HG03108 (cell line): ENCODE data around the gene TRIM50.
"Not testable (repeated sequence)": the region's sequence is repeated elsewhere in the genome, so short reads cannot be mapped to it uniquely, and the experiment has no call there.

Experiments used
- ATAC-seq: cut with Tn5 transposase; IDR thresholded peaks from one replicate; pipeline ENCODE4 v1.9.1; 2021; ENCODE audit warnings: moderate library complexity; ENCODE audit not compliant: unreplicated experiment

The TRIM50 gene

DNA sequence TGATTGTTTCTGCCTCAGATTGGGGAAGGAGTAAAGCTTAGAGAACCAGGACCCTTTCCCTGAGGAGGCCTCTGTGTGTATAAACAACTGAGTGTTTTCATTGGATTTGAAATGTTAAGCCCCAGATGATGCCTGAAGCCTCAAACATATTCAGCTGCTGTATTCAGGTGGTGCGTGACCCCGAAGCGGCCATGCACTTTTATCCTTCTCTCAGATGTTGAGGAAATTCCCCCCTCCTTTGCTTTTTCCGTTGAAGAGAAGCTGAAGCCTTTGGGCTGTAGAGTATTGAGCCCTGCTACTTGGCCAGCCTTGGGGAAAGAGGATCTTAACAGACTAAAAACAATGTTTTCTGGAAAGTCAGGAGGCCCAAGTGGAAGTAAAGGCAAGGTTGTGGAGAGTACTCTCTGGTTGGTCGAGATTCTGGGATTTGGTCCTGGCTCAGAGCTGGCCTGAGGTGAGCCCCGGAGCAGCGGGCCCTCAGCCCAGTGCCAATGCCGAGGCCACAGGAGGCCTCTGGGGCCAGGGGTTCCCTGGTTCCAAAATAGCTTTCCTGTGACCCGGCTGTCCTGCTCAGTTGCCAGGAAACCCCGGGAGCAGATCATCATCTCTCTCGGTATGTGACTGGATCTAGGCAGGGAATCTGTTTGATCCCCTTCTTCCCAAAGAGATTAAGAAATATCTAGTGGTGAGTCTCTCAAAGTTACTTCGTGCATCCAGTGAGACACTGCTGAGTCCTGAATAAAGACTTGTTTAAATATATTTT is 22.6 kb upstream of the TRIM50 start:
- ATAC-seq = no peak

DNA sequence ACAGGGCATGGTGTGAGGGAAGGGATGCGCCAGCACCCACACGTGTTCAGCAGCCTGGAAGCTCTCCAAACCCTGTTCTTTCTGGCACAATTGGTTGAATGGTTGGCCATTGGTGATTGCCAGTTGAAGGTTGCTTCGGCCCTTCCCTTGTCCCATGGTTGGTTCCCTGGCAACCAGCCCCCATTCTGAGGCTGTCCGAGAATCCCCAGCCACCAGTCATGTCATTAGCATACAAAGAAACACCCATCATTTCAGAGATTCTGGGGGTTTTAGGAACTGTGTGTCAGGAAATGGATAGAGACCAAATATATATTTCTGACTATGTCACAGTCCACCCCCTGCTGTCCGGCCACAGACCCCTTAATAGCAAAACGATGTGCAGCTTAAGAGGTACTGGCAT is 21.9 kb upstream of the TRIM50 start:
- no peak for ATAC-seq

DNA sequence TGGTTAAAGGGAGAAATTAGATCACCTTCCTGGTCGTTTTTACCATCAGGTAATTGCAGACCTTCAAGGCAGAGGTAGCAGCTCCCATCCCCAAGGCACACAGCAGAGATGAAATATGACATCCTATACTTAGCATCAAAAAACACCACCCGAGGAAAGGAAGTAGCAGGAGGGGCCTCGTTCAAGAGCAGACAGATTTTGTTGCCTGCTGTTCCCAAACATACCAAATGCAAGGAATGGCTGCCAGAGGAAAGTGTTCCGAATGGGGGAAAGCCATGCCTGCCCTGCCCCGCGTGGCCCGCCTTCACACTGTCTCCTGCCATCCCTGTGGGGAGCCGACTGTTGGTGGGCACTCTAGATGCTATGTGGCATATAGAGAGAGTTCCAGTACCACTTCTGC is 18.1 kb upstream of the TRIM50 start:
- no peak for ATAC-seq

DNA sequence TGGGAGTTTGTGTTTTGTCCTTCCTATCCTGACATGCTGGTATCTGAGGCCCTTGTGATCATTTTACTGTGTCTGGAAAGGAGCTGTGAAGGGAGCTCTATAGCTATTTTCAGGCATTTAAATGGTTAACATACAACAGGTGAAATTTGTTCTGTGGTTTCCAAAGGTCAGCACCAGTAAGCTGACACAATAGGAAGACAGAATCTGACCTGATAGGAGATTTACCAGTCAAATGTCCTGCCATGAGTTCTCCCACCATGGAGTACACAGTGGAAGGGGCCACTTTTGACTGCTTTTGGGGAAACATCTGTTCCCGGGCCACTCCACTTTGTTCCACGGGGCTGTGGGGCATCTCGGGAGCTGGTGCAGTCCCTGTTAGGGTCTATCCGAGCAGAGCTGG is 17.7 kb upstream of the TRIM50 start:
- no peak for ATAC-seq

DNA sequence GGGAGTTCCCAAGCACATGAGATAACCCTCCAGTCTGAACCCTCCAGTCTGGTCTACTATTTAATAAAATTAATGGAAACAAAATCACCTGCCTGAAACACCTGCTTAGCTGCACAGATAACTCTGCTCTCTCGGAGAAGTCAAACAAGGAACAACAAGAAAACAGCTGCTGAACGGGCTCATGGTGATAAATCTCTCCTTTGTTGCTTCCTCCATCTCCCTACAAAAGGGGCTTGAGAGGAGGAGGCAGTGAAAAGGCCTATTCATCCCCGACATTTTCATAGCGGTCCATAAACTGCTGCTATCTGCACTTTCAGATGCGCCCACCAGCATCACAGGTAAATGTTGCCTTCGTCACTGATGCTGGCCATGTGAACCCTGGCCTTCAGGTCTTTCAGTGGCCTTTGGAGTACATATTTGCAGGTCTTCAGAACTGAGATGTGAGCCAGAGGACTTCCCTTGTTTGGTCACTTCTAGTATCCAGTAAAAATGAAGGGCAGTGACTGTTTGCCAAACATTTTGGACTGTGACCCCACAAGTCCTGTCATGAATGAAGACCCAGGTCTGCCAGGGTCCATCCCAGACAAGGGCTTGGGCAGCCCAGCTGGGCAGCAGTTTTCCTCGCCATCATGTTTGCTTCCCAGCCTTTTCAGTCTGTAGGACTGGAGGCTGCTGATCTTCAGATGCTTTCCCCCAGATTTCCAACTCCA is 15.9 kb upstream of the TRIM50 start:
- ATAC-seq = no peak

DNA sequence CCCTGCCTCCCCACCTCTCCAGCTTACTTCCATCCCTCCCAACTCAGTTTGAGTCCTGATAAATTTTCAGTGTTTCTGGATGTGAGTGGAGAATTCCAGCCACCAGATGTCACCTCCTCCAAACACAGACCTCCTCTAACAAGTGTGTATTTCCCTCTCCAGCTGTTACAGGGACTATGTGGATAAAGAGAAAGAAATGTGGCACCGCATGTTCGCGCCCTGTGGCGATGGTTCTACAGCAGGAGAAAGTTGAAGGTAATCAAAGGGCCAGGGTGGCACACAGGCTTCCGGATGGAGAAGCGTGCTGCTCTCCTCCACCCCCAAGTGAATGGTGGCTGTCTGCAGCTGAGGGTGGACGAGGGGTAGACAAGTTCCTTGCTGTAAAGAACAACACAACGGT is 14.8 kb upstream of the TRIM50 start:
- no peak for ATAC-seq

DNA sequence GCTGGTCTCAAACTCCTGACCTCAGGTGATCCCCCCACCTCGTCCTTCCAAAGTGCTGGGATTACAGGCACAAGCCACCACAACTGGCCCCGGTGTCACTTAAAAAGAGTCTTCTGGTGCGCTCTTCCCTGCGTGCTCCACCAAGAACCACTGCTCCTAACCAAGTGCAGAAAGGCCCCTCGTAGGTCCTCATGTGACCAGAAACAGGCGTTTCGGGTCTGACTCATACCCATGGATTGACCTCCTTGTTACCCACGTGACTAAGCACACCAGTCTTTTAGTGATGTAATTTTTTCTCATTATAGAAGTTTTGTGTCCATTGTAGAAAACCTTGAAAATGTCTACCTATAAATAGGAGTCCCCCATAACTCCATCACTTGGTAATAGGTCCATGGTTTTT is 14.0 kb upstream of the TRIM50 start:
- no peak for ATAC-seq

DNA sequence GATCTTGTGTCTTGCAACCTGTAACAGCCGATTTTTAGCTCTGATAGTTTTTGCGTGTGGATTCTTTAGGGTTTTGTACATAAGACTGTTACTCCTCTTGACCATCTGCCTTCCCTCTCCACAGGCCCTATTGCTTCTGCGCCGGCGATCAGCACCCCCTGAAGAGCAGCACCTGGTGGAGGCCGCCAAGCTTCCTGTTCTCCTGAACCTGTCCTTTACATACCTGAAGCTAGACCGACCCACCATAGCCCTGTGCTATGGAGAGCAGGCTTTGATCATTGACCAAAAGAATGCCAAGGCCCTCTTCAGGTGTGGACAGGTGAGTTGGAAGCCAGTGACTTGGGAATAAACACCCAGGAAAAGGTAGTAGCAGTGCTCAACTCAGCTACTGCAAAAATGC is 12.6 kb upstream of the TRIM50 start:
- no peak for ATAC-seq

DNA sequence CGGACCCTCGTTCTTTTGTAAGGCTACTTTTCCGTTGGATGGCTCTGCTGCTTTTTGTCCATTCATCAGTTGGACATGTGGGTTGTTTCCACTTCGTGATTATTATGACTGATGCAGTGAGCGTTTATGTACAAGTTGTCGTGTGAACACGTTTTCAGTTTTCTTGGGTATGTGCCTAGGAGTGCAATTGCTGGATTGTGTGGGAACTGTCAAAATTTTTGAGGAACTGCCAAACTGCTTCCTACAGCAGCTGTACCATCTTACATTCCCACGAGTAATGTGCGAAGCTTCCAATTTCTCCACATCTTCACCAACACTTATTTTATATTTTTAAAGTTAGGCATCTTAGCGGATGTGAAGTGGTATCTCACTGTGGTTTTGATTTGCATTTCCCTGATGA is 10.4 kb upstream of the TRIM50 start:
- no peak for ATAC-seq

DNA sequence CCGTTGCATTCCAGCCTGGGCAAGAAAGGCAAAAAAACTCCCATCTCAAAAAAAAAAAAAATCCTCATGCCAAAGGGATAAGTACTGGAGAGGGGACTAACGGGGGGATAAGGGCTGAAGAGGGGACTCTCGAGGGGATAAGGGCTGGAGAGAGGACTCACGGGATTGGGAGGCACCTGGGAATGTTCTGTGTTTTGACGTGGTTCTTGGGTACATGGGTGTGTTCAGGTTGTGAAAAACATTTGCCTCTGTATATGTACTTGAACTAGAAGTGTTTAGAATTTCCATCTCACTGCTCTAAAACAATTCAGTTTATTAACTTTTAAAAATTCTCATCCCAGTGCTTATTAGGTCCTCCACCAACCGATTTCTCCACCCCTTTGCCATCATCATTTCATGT is 4.6 kb upstream of the TRIM50 start:
- ATAC-seq = no peak

DNA sequence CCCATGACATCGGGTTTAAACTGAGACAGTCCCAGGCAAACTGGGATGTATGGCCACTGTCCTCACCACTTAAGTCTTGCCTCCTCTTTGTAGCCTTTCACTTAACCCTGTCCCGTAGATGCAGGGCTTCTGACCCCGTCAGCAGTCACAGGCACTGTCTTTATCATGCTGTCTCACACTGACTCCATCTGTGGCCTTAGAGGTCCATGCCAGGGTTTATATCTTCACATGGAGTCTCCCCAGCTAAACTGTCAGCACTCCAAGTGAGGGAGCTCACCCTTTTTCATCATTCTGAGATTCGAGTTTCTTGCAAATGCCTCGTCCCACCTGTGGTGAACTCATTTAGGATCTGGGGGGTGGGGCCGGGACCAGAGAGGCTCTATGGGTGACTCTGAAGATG is 2.9 kb upstream of the TRIM50 start:
- ATAC-seq = no peak

DNA sequence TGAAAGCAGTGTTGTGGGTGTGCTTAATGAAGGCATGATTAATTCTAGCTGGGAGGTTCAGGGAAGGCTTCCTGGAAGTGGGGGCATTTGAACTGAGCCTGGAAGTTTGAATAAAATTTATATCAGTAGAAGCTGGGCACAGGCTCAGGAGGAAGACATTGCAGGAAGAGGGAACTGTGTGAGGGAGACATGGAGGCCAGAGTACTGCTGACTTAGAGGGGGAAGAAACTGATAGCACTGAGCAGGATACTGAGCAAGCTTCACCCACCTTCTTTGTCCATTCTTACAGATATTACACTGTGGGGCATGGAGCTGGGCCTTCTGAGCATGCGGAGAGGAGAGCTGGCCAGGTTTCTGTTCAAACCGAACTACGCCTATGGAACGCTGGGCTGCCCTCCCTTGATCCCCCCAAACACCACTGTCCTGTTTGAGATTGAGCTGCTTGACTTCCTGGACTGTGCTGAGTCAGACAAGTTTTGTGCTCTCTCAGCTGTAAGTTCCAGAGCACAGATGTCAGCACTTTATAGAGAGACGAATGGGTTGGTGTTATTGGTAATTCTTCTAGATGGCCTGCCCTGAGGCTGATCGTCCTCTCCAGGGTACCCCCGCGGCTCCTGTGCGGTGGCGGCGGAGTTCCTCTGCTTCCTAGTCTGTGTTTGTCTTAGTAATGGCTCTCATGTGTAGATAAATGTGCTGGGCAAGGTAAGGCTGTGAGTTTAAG is 2.1 kb upstream of the TRIM50 start:
- ATAC-seq = no peak

DNA sequence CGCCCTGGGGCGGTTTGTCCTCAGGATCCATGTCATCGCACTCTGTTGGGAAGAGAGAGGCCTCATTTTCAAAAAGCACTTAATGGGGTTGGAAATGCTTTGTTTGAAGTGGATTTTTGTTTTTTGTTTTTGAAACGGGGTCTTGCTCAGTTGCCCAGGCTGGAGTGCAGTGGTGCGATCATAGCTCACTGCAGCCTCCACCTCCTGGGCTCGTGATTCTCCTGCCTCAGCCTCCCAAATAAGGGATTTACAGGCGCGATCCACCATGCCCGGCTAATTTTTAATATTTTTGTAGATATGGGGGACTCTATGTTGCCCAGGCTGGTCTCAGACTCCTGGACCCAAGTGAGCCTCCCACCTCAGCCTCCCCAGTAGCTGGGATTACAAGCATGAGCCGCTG is 814 bp upstream of the TRIM50 start:
- no peak for ATAC-seq

DNA sequence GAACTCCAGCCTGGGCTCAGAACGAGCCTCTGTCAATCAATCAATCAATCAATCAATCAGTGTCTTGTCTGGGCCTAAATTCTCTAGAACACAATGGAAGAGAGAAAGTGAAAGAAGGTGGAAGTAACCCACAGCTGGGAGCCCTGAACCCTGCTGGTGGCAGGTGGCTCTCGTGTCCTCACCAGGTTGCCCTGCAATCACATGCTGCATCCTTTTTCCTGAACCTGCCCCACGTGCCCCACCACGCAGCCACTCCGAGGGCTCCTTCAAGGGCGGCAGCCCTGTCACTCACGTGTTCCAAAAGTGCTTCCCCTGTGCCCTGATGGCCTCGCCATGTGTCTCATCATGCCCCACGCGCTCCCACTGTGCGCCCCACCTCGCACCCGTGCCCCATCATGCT is 433 bp downstream of the TRIM50 start:
- not testable (repeated sequence) for ATAC-seq

DNA sequence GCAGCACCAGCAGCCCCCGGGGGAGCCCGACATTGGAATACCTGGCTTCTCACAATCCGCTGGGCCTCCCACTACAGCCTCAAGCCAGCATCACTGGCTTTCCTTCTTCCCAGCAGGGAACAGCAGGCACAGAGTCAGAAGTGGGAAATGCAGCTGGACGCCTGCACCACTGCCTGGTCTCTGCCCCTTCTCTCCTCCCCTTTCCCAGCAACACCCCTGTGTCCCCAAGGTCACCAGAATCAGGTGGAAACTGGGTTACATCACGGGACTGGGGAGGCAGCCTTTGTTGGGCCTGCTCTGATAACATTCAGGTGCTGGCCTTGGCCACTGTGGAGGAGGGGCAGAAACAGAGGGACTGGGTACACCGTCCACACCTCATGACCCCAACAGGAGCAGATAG is 2.5 kb downstream of the TRIM50 start:
- ATAC-seq = not testable (repeated sequence)

DNA sequence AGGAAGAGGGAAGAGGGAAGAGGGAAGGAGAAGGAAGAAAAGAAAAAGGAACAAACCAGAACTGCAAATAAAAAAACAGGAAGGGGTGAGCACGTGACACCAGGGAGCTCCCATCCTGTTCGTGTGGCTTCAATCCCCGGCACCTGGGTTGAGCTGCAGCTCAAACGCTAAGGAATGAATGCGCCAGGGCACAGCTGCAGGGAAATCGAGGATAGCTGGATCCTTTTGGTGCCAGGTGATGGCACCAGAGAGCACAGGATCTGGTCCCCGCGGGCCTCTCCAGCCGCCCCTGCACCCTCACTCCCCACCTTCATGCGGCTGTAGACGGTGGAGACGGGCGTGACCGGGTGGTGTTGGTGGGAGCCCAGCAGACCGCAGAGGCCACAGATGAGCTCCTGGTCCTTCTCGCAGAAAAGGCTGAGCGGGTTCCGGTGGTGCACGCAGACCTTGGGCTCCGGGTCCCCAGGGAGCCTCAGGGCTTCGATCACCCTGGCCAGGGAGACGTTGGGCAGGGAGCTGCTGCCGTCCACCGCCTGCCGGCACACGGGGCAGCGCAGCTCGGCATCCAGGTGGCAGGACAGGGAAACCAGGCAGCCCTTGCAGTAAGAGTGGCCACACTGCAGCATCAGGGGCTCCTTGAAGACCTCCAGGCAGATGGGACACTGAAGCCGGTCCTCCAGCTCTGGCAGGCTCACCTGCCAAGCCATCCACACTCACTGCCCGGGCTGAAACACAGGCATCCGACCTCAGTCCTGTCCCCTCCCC is 3.6 kb downstream of the TRIM50 start:
- peak; percentile 61 for ATAC-seq

DNA sequence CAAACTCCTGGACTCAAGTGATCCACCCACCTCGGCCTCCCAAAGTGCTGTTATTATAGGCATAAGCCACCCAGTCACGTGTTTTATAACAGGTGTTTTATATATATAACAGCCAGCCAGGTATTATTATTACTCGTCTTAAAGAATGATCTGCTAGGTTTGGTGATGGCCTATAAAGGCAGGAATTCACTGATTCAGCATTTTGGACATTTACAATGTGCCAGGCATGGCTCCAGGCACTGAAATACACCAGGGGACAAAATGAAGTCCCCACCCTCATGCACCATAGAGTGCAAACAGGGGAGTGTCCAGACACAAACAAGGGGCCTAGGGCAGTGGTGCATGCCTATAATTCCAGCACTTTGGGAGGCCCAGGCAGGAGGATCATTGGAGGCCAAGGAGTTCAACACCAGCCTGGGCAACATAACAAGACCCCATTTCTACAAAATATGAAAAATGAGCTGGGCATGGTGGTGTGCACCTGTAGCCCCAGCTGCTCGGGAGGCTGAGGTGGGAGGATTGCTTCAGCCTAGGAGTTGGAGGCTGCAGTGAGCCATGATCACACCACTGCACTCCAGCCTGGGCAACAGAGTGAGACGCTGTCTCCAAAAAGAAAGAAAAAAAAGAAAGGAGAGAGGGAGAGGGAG is 4.3 kb downstream of the TRIM50 start:
- ATAC-seq = not testable (repeated sequence)

DNA sequence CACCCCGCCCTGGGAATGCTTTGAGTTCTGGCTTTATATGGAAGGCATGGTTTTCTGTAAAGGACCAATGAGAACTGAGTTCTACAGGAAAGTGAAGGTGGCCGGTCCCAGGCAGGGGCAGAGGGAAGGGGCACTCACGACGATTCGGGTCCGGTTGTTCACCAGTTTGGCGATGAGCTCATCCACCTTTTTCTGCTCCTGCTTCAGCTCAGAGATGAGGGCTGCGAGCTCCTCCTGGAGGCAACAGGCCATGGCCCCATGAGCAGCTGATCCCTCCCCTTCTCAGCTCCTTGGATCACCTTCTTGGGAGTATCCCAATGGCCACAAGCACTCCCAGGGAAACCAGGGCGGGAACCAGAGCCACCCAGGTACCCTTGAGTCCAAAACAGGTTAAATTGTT is 7.9 kb downstream of the TRIM50 start:
- ATAC-seq = not testable (repeated sequence)

DNA sequence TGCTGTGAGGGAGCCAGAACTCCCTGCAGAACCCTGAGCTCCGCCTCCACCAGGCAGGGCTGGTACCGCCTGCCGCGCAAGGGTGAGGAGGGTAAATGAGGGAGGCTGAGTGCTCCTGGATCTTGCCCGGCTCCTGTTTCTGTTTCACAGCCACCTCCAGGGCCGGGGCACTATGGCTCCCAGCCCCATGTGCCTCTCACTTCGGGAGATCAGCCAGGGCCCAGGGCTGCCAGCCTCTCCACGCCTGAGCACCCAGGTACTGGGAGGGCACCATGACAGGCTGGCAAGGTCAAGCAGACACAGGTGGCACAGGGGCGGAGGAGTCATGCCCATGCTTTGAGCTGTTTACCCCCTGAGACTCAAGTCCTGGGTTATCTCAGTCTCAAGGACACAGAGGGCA is 8.3 kb downstream of the TRIM50 start:
- ATAC-seq = not testable (repeated sequence)

DNA sequence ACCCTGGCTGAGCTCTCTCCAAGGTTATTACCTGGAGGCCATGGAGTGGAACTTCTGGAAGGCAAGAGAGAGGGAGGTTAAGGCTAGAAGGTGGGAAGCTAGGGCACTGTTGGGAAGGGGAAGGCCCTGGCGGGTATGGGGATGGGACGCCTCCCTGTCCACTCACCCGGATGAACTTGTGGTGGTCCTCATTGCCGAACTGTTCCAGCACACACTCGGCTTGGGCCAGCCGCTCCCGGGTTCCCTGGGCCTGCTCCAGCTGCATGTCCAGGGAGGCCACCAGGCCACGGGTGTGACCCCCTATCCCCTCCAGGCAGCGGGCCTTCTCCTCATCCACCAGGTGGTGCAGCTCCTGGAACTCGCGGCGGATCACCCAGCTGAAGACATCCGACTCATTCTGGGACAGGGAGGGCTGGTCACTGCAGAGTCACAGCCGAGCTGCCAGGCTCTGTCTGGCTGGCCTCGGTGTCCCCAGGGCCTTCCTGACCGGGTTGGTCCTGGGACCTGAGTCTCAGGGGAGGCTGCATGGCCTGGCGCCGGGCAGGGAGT is 9.2 kb downstream of the TRIM50 start:
- not testable (repeated sequence) for ATAC-seq
